NCI-H82 treated with DMSO at 0.1 percent for 48 hours (cell line): Measurements from ENCODE around the gene SPATA16.
"Not testable (repeated sequence)": the region's sequence is repeated elsewhere in the genome, so short reads cannot be mapped to it uniquely, and the experiment has no call there.

Source experiments
- DNase-seq: peaks from one replicate; lab custom pipeline; 2025; ENCODE audit not compliant: unreplicated experiment; lab: John Stamatoyannopoulos, UW

The SPATA16 gene

DNA sequence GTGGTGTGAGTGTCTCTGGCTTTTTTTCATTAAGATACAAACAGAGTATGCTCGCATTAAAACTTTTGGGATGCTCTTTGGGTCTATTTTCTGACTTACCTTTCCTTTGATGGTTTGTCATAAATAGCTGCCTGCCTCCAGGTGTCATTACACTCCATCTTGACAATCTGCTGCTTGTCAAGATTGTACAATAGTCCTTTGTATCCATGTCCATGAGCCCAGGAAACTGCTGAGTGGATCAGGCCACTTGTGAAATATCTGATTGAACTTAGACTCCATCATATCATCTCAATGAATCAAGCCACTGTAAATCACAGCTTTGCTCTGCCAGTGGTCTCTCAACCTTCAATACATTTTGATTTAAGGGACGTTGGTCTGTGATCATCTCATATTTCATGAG is 255.3 kb downstream of the SPATA16 start:
- no peak for DNase-seq

DNA sequence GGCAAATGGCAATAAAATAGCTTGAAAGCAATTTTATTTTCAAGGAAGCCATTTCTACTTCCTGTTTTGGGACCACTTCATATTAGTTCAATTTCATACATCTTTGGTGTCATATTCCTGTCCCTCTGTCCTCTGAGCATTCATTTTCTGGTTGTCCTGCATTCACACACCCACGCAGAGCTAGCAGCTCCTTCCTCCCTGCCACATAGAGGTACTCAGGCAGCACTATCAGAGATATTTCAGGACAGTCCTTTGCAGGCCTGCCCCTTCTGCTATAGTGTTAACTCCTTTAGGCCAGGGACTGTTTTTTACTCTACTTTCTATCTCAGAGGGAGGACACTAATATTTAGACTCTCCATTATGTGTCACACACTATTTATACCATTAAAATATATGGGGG is 258.5 kb downstream of the SPATA16 start:
- no peak for DNase-seq

DNA sequence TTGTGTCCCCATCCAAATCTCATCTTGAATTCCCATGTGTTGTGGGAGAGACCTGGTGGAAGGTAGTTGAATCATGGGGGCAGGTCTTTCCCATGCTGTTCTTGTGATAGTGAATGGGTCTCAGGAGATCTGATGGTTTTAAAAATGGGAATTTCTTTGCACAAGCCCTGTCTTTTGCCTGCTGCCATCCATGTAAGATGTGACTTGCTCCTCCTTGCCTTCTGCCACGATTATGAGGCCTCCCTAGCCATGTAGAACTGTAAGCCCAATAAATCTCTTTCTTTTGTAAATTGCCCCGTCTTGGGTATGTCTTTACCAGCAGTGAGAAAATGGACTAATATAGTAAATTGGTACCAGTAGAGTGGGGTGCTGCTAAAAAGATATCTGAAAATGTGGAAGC is 261.7 kb downstream of the SPATA16 start:
- DNase-seq = not testable (repeated sequence)

DNA sequence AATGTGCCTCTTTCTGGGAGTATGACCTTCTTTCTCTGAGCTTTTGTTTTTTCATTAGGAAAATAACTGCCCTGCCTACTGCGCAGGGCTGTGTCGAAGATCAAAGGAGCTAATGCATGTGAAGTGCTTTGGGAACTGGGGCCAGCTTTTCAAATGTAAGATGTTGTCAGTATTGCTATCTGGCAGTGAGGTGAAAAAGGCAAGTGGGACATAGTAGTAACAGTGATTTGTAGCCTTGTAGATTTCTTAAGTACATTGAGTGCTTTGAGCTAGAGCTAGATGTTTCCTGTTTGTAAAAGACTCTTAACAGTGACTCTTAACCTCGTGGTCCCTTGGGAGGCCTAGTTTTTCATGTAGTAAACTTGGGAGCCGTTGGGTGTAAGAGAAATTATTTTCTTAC is 264.0 kb downstream of the SPATA16 start:
- DNase-seq = no peak

DNA sequence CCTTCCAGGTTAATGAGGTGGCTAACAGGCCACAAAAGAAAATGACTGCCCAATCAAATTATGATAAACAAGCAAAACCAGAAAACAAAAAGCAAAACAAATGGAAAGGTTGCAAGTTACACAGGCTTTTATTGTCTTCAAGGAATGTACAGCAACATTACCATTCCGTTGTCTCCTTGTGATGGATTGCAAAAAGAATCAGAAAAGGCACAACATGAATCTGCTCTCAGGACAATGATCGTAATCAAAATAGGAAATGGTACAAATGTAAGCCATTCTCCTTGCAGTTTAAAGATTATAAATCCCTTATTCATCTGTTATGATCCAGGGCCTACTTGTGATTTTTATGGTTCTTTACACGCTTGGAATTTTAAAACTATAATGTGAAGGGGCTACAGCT is 264.7 kb downstream of the SPATA16 start:
- DNase-seq = no peak

DNA sequence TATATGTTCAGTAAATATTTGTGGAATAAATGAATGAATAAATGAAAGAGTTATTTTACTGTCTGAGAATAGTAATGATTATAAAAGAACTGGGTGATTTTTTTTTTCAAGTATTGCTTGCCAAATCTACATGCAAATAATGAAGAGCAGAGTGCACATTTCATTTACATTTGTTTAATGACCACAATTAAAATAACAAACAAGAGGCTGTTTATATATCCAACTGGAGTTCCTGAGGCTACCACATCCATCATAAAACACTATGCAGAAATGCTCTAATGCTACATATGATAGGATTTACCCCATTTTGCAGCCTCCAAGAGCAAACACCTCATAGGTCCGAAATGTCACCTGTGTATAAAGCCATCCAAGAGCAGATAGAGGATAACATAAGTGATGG is 266.0 kb downstream of the SPATA16 start:
- DNase-seq = no peak

DNA sequence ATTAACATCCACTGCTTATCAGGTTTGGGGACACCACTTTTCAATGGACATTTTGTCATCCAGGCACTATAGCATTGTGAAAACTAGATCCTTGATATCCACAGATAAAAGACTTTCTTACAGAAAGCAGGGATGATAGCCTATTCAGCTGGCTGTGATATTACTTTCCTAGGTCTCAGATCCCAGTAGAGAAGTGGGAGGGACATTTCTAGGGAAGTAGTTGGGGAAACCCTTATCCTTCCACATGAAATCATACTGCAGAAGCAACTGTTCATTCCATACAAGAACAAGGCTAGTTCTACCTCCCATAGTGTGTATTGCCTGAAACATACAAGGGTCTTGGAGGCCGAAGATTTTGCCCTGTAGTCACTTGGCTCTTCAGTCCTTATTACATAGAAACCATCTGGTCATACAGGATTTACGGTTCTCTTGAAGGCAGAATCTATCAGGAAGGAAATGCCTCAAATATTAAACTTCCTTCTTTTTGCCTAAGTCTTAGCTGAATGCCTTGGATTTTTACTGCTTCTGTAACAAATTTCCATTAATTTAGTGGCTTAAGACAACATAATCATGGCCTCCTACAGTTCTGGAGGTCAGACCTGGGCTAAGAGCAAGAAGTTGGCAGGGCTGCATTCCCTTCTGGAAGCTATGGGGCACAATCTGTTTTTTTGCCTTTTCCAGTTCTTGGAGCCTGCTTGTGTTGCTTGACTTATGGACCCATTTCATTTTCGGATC is 271.1 kb downstream of the SPATA16 start:
- no peak for DNase-seq

DNA sequence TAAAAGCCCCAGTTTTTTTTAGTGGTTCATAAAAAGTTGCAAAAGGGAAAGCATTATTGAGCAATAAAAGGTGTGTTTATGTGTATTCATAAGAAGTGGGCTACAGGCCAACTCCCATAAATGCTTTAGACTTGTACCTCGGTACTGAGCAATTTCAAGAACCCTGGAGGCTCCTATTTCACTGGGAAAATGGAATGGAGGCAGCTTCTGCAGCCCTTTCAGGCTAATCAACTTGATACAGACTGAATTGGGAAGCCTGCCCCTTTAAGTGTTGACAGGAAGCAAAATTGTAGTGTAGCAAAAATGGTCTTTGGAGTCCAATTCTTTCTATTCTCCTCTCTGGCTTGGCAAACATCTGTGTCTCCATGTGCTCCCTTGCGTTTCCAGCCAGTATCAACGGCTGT is 271.7 kb downstream of the SPATA16 start:
- no peak for DNase-seq

DNA sequence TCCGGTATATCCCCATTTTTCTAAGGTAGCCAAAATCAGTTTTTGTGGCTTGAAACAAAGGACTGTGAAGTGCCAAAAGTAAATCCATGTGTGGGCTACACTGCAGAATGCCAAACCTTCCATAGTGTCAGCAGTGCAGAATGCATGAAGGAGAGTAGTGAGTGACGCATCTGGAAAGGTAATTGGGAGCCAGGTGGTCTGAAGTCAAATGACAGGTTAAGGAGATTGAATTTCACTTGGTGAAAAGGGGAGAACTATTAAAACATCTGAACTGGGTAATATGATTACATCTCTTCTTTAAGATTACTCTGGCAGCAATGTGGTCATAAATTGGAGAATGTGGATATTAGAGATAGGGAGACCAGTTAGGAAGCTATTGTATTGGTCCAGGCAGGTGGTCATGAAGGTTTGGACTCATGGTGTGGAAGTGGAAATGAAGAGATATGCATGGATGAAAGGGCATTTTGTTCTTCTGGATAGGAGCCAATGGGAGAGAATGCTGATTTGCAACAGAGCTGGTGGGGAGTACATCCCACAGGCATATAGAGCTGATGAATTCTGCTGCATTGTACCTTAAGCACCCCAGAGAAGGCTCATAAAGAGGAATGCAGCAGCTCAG is 272.3 kb downstream of the SPATA16 start:
- no peak for DNase-seq

DNA sequence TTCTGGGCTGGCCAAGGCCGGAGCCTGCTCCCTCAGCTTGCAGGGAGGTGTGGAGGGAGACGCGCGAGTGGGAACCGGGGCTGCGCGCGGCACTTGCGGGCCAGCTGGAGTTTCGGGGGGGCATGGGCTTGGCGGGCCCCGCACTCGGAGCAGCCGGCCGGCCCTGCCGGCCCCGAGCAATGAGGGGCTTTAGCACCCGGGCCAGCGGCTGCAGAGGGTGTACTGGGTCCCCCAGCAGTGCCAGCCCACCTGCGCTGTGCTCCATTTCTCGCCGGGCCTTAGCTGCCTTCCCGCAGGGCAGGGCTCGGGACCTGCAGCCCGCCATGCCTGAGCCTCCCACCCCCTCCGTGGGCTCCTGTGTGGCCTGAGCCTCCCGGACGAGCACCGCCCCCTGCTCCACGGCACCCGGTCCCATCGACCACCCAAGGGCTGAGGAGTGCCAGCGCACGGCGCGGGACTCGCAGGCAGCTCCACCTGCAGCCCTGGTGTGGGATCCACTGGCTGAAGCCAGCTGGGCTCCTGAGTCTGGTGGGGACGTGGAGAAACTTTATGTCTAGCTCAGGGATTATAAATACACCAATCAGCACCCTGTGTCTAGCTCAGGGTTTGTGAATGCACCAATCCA is 274.2 kb downstream of the SPATA16 start:
- DNase-seq = not testable (repeated sequence)

DNA sequence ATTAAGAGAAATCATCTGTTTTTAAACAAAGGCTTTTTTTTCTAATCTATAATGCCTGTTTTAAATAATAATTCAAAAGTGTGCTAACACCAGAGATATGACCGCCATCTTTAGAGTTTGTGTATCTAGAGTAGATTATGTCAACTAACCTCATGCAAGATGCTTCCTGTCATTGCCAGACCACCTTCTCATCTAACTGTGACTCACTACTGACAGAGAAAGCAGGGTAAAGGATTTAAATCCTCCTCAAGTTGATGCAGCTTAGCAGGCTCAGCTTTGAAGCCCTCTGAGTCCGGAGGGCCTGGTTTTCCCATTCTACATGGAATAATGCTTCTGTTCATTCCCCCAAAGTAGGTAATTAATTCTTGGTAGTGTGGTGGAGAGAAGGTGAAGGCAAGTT is 282.0 kb downstream of the SPATA16 start:
- DNase-seq = no peak

DNA sequence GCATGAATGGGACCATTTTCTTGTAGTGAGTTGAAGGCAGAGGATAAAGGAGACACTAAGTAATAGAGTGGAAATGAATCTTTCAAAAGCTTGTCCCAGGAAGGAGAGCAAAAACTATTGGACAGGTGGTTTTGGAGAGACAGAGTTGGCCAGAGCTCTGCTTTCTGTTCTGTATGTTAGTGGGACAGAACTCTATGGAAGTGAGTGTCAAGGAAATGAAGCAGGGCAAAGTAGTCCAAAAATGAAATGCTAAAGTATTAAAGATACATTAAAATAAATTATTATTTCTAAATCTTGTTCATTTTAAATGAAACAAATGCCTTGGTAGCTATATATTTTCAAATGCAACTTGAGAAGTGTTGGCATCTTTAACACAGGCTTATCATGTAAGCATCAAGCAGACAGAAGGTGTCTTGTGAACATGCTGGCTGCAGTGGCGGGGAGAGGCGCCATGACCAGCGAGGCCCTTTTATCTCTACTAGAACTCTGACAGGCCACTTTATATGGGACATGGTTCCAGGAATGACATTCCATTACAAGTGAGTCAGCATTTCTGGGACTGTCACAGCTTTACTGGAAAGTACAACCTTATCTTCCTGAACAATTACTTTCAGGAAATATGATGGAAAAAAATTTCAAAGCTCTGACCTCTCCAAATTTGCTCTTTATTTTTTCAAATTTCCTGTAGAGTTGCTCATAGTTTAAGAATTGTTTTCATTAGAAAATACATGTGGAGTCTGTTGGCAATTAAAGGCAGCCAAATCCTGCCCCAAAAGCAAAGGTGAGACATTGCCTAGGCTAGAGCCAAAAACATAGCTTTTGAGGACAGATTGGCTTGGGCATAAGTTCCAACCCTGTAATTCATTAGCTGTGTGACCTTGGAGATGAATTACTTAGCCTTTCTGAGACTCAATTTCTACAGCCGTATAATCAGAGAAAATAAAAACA is 284.0 kb downstream of the SPATA16 start:
- DNase-seq = no peak

DNA sequence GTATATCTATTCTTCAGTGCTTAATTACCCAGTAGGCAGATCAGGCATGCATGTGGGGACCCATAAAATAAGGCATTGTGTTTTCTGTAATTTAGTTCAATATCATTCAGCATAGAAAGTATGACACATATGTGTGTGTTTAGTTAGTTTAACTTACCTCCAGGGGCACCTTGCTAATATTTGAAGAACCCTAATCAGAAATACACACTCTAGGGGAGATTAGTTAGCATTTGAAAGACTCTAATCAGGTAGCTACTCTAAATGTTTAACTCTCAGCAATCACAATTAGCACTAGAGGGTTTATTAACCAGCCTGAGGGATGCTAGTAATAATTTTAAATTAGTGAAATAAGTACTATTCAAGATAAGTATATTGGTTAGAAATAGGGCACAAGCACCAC is 286.0 kb downstream of the SPATA16 start:
- no peak for DNase-seq

DNA sequence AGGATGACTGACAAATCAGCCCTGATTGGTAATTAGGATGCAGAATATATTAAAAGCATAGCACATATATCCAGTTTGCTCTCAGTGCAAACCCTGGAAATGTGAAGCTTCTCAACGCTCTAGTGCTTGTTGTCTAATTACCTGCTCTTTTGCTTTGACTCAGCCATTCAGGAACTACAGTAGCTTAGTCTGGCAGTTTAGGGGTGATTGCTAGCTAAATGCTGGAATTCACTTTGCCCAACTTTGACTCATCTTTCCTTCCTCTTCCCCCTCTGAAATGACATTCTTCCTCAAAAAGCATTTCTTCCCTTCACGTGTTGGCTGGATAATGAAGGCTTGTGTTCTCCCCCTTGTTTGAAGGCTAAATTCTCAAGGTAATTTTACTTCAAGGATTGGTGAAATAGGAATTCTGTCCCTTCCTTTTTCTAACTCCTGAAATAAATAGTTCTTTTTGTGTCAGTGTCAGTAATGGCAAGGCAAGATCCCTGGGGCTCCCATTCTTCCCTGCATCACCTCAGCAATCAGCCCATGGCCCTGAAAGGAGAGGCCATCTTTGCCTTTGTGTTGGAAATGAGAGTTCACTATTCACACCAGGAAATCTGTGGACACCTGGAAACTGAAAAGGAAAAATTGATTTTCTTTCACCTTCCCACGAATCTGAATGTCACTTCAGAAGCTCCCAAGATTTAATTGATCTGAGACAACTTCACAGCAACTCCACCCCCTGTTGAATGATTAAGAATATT is 286.9 kb downstream of the SPATA16 start:
- no peak for DNase-seq

DNA sequence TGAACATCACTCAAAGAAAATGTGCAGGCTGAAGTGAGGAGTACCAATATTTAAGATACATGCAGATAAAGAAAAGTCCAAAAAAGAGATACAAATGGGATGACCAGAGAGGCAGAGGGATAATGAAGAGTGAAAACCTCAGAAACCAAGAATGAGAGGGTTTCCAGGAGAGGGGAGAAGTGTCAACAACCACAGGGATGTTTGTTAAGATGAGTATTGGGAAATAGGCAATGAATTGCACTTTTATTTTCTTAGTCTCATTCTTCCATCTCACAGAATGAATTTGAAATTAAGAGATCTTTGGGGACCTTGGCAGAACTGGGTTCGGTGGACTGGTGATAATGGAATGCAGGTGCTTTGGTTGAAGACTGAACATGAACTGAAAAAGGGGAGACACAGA is 288.0 kb downstream of the SPATA16 start:
- no peak for DNase-seq

DNA sequence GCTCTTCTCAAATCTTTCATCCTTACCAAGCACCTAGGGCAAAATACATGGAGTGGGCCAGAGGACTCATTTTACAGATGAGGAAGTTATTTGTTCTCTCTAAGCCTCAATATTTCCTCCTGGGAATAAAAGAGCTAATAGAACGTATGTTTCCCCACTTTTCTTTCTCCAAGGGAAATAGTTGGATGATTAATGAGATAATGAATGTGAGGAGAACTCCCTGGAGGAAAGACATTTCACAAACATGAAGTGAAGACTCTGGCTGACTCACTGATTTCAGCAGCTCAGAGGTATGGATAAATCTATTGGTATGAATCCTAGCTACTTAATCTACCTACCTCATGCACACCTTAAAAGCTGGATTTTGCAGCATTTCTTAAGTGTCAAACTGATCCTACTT is 292.1 kb downstream of the SPATA16 start:
- DNase-seq = no peak

DNA sequence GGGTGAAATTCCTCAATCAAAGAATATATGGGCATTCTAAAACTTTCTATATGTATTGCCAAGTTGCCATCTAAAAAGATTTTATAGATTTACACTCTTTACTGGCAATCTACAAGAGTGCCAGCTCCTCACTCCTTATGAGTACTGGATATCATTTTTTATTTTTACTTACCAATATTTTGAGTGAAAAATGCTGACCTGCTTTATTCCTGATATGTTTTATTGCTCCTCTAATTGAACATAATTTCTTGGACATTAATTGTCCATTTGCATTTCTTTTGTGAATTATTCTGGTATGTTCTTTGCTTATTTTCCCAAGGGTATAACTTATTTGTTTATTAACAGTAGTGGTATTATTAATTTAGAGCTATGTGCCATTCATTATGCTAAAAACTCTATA is 293.7 kb downstream of the SPATA16 start:
- DNase-seq = no peak

DNA sequence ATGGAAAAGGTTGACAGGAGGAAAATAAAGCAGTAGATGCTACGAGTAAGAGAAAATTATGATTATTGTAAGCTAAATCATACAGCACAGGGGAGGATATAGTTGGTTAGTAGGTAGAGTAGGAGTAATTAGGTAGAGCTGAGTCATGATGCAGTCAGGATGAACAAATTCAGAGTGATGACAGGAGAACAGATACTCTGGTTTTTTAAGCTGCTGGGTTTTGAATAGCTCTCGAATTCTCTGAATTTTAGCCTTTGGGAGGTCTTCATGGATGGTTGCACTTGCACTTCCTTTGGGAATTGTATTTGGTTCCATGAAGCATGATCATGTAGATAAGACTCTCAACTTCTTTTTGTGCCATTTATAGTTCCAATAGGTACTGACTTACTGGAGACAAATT is 294.3 kb downstream of the SPATA16 start:
- DNase-seq = no peak

DNA sequence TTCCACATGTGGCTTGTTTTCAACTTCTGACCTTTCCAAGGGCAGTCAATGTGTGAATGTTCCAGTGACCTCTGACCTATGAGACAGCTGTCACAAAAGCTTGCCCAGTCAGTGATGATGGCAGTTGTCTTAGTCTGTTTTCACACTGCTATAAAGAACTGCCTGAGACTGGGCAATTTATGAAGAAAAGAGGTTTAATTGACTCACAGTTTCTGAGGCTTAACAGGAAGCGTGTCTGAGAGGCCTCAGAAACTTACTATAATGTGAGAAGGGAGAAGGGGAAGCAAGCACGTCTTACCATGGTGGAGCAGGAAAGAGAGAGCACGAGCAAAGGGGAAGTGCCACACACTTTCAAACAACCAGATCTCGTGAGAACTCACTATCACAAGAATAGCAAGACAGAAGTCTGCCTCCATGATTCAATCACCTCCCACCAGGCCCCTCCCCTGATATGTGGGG is 294.9 kb downstream of the SPATA16 start:
- no peak for DNase-seq

DNA sequence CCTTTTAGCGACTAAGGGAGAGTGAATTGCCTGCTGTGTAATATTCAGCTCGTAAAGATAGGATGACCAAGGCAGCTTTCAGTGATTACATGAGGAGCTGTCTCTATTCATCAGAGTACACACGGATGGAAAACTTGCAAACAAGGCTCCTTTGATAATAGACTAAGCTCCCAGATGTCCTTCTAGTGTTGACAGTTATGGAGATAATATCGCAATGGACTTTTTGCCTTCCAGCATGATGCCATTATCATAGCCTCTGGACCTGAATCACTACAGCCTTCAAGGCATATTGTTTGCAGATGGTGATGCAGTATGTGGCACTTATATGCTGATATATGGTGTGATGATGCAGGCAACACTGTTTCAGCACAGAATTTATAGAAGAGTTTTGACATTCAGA is 296.6 kb downstream of the SPATA16 start:
- DNase-seq = no peak

DNA sequence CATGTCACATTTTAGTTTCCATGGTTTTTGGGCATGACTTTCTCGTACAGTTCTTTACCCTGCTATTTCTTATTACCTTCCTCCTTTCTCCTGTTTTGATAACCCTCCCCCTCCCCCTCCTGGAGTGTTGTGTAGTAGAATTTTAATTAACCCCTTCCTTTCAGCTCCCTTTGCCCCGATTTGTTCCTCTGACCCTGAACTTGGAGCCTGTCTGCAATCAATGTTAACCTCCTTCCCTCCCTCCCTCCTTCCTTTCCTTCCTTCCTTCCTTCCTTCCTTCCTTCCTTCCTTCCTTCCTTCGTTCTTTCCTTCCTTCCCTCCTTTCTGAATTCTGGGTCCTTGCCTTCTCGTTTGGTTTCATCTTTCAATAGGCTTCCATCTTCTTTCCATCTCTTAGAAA is 300.1 kb downstream of the SPATA16 start:
- no peak for DNase-seq
